ENCODE results near the gene ID1.
"Not testable (repeated sequence)": the region's sequence is repeated elsewhere in the genome, so short reads cannot be mapped to it uniquely, and the experiment has no call there.

Gene ID1

DNA sequence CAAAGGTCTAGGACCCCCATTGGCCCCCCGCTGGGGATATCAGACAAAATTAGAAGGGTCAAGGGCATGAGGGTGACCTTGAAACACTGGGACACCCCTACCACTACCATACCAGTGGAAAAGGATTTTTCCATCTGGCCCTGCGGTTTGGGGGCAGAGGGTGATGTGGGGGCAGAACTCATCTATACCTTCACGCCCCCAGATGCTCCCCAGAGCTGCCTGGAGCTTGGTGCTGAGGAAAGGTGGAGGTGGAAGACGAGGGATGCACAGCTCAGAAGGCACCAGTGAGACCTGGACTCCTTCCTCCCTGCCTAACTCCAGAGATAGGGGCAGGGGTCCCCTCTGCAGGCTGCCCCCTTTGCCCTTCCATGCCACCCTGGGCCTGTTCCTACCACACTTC is 33.7 kb downstream of the ID1 start:
- DNase-seq: no peak

DNA sequence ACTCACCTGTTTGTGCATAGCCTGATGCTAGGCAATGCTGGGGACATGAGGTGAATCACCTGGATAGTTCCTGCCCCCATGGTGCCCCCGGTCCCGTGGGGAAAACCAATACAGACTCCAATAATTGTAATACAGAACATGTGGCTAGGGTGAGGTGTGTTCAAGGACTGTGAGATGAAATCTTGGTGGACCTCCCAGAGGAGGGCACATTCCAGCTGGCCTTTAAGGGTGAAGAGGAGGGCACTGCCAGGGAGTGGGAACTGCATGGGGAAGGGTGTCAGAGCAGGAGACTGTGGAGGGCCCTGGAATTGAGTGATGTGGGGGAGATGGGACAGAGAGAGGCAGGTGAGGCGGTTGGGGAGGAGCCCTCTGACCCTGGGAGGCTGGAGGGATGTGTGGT is 35.2 kb downstream of the ID1 start:
- no peak for DNase-seq

DNA sequence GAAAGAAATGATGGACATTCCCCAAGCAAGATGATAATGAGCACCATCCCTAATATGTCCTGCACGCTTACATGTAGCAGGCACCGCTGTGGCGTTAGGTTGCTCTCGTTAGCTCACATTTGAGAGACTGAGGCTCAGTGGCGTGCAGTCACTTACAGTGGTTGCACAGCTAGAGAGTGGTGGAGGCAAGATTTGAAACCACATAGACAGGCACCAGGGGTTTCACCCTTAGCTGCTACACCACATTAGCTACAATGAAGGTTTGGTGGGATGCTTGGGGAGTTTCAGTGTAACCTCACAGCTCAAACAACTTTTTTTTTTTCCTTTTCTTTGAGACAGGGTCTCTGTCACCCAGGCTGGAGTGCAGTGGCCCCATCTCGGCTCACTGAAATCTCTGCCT is 36.3 kb downstream of the ID1 start:
- DNase-seq: no peak

DNA sequence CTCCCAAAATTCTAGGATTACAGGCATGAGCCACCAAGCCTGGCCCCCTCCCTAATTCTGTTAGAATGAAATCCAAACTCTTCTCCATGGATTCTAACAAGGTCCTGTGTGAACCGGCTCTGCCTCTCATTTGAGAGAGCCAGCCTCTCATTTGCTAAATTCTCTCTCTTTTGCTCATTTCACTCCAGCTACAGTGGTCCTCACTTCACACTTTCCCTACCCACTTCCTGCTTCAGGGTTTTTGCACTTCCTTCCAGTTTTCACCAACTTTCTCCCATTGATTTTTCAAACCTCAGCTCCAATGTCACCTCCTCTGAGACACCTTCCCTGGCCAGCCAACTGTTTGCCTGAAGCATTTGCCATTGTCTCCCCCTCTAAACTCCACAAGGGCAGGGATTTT is 37.7 kb downstream of the ID1 start:
- no peak for DNase-seq

DNA sequence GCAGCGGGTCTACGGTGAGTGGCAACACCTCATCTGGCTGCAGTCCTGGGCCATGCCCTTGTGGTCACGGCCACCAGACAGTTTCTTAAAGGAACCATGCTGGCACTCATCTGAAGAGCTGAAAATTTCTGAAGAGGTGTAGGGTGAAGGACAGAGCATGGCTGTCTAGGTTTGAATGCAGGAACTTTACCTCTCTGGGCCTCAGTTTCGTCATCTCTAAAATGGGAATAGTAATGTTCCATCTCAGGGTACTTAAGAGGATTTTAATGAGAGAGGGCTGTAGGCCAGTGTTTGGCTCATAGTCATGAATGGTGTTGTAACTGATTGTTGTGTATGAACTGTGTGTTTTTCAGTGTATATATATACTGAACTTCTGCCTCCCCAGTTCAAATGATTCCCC is 38.4 kb downstream of the ID1 start:
- DNase-seq: no peak

DNA sequence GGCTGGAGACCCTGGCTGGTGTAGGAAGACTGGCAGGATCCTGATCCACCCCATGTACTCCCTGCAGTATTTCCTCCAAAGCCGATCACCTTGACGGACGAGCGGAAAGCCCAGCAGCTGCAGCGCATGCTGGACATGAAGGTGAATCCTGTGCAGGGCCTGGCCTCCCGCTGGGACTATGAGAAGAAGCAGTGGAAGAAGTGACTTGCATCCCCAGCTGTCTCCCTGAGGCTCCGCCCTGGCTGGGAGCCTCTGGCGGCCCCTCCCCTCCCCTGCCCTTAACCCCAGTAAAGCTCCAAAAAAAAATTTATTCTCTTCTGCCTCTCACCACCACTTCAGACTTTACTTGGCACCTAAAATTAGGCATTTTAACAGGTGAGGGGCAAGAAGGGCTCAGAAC is 39.6 kb downstream of the ID1 start:
- DNase-seq: no peak

DNA sequence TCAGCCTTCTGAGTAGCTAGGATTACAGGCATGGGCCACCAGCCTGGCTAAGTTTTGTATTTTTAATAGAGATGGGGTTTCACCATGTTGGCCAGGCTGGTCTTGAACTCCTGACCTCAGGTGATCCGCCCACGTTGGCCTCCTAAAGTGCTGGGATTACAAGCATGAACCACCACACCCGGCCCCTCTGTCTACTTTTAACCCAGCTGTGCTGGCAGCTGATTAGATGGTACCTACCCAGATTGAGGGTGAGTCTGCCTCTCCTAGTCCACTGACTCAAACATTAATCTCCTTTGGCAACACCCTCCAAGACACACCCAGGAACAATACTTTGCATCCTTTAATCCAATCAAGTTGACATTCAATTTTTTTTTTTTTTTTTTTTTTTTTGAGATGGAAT is 43.0 kb downstream of the ID1 start:
- DNase-seq: not testable (repeated sequence)

DNA sequence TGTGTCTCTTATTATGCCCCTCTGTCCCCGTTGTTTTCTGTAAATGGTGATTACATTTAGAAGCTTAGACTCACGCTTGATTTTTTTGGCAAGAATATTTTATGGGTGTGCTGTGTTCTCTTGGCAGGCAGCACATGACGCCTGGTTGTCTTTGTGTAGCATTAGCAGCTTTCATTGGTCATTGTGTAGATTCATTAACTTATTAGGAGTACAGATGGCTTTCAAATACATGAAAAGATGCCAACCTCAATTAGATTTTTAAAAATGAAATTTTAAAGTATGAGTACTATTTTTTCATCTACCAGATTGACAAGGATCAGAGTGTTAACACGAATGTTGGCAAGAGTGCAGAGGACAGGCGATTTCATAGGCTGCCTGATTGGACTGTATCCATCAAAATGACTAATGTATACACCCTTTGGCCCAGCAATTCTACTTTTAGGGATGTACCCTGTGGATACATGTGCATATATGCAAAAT is 47.9 kb downstream of the ID1 start:
- no peak for DNase-seq

DNA sequence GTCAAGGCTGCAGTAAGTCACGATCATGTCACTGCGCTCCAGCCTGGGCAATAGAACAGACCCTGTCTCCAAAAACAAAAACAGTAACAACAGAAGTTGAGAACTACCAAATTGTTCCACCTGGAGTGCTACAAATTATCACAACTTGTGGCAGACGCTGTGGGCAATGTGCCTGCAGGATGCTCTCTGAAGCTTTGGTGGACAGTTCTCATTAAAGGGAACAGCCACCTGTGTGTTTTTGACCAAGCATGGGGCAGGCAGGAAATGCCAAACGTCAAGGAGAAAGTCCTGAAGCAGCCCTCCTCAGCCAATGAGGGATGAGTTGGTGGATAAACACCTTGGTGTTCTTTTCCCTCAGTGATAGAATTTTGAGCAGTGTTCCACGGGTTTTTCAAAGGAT is 48.5 kb downstream of the ID1 start:
- DNase-seq: no peak

DNA sequence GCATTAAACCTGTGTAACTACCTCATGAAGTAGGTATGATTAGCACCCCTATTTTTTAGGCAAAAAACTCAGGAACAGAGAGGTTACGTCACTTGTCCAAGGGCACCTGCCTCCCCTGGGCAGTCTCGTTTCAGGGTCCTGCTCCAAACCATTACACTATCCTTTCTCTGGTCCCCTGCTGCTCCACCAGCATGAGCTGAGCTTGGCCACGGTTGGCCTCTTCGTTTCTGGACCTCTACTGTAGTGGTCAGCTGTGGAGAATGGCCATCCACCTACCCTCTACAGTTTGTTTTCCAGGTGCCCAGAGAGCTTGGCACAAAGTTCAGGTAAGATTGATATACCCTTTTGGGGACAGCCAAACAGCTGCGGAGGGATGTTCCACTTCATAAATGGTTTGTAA is 49.4 kb downstream of the ID1 start:
- DNase-seq: no peak
